Sigmoid colon (tissue), 7 donors: Measurements from ENCODE around the gene ASB18. TPM values are rescaled to one million over a fixed set of nuclear protein-coding genes. Genes with fewer than 3 reads are reported as not detected.

Experiments
- DNase-seq: peaks from one replicate; pipeline ENCODE4 v3.0.0-alpha.2; 2019
- H3K27ac ChIP-seq, 4 donors: fragments of 200-600 bp; sonication (generic); one replicate each; pipeline ENCODE4 v1.5.1; 2016 to 2019; ENCODE audit warnings: mild to moderate bottlenecking in 1 of 4
- H3K27me3 ChIP-seq, 3 donors: fragments of 200-600 bp; sonication (generic); one replicate each; pipeline ENCODE4 v1.5.1; 2019; ENCODE audit warnings: mild to moderate bottlenecking in 1 of 3
- H3K36me3 ChIP-seq, 4 donors: fragments of 200-600 bp; sonication (generic); one replicate each; pipeline ENCODE4 v1.5.1; 2016 to 2019
- H3K4me1 ChIP-seq, 4 donors: fragments of 200-600 bp; sonication (generic); one replicate each; pipeline ENCODE4 v1.5.1; 2017 to 2019
- H3K4me3 ChIP-seq, 4 donors: fragments of 200-600 bp; sonication (generic); one replicate each; pipeline ENCODE4 v1.5.1; 2017 to 2019; ENCODE audit warnings: mild to moderate bottlenecking in 2 of 4, moderate library complexity in 1 of 4
- H3K9me3 ChIP-seq, 4 donors: fragments of 200-600 bp in 3 of 4; sonication (generic) in 3 of 4; one replicate each; pipeline versions ENCODE4 v1.5.1 to v1.6.1; 2013 to 2019
- EP300 ChIP-seq, 4 donors: sonication (generic); formaldehyde crosslinking; IDR thresholded peaks; one replicate each; pipeline ENCODE4 v1.6.1; 2017; ENCODE audit warnings: antibody characterized with exemption in 4 of 4
- POLR2A ChIP-seq, 2 donors: fragments of 450-650 bp; IDR thresholded peaks; one replicate each; pipeline ENCODE4 v1.6.1; 2016; ENCODE audit warnings: antibody characterized with exemption in 2 of 2, mild to moderate bottlenecking in 2 of 2, moderate library complexity in 2 of 2
- POLR2AphosphoS5 ChIP-seq, 4 donors: sonication (generic); formaldehyde crosslinking; IDR thresholded peaks; one replicate each; pipeline ENCODE4 v1.6.1; 2017; ENCODE audit warnings: antibody characterized with exemption in 4 of 4
- WGBS, 2 donors: extraction: QIAGEN DNeasy Blood & Tissue Kit; methylation state at CpG; one replicate each; pipeline ENCODE4 v1.1.7; 2013; 5-methylcytosine and 5-hydroxymethylcytosine counted together
- intact Hi-C: fragments of 100-400 bp; cut with DNase I; formaldehyde crosslinking; loops from one replicate; pipeline ENCODE4 v1.15.1; 2023
- polyA plus RNA-seq, 3 donors: library from polyadenylated mRNA; stranded (reverse); fragments of 200-250 nt; gene quantifications; one replicate each; pipeline ENCODE4 v1.2.3, GENCODE V29; 2013
- total RNA-seq, 4 donors: library from RNA; depleted of rRNA; stranded (reverse); fragments of >200 nt; gene quantifications; one replicate each; pipeline ENCODE4 v1.1.0, GENCODE V29; 2016
- TF ChIP-seq, protein P1 (sequence below), 4 experiments: fragments of 450-650 bp in 3 of 4; fragments of 200-600 bp in 1 of 4; IDR thresholded peaks; one replicate each; pipeline ENCODE4 v1.5.1; 2016 to 2019; ENCODE audit warnings: antibody characterized with exemption in 4 of 4, mild to moderate bottlenecking in 3 of 4, moderate library complexity in 2 of 4
- donor health status: healthy with polysubstance abuse.
- donor health status: Bipolar disorder and iron deficiency.
- donor health status: healthy.

ASB18 gene
- total and polyA plus RNA-seq, 7 donors, result not detected

DNA sequence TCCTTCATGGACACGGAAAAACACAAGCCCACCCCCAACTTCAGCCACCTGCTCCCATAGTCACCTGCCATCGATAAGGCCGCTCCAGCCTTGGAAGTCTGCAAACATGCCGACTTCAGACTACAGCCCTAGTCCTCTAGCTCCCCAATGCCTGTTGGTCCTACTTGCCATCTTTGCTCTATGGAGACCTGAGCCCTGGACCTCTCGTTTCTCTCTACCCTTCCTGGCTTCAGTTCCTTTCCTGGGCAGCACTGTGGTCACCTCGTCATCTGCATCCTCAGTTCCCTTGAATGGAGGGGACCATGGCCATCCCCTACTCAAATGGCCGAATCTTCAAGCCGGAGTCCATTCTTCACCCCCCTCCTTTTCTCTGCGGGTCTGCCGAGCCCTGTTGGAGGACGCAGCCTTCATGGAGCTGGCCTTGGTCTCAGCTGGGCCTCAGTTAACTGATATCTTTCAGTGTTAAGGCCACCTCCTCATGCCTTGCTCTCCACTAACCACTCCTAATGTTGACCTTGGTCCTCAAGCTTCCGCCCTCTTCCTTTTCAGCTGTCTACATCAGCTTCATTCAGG, 48.4 kb downstream of the ASB18 start:
- intact Hi-C loops, result no loop called here
- Histone ChIP-seq H3K4me3 (no peak overlapping the region), H3K27me3 (peaks cover 5 to 54% (median 30%) of the 10 kb centered on the region in 3 donors), H3K9me3 (no peaks in the 10 kb centered on the region), H3K36me3 (no peaks in the 10 kb centered on the region), H3K4me1 (no peaks in the 10 kb centered on the region), H3K27ac (no peak overlapping the region)
- TF ChIP-seq POLR2A (IDR thresholded peaks at IDR 0.05), result no peak
- no peak for TF ChIP-seq POLR2AphosphoS5 (IDR thresholded peaks at IDR 0.05)
- TF ChIP-seq EP300 (IDR thresholded peaks at IDR 0.05), result no peak
- TF ChIP-seq, protein P1, sequence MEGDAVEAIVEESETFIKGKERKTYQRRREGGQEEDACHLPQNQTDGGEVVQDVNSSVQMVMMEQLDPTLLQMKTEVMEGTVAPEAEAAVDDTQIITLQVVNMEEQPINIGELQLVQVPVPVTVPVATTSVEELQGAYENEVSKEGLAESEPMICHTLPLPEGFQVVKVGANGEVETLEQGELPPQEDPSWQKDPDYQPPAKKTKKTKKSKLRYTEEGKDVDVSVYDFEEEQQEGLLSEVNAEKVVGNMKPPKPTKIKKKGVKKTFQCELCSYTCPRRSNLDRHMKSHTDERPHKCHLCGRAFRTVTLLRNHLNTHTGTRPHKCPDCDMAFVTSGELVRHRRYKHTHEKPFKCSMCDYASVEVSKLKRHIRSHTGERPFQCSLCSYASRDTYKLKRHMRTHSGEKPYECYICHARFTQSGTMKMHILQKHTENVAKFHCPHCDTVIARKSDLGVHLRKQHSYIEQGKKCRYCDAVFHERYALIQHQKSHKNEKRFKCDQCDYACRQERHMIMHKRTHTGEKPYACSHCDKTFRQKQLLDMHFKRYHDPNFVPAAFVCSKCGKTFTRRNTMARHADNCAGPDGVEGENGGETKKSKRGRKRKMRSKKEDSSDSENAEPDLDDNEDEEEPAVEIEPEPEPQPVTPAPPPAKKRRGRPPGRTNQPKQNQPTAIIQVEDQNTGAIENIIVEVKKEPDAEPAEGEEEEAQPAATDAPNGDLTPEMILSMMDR (IDR thresholded peaks at IDR 0.05), result no peak
- WGBS, 2 donors, result 90 to 92% methylated on average over 12 of the region's 12 CpGs
- no peak for DNase-seq

DNA sequence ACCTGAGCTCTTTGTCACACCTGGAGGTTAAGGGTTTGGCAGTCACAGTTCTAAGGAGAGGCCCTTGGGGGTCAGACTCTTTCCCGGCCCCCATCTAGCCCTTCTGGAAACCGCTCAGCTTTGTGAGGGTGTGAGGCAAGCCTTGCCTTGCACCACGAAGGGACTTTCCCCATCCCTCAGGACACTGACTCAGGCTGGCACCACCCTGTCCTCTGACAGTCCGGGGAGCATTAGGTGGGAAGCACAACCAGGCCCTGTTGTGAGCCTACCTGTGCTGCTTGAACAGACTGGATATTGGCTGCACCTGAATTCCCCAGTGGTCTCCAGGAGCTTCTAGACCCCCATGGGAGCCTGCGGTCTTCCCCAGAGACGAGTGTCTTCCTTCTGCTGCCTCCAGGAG, 49.0 kb downstream of the ASB18 start:
- whole genome bisulfite sequencing, 2 donors, result 73 to 82% methylated on average over 6 of the region's 6 CpGs
- H3K9me3 ChIP-seq, result no peaks in the 10 kb centered on the region
- H3K27ac ChIP-seq, result no peak overlapping the region
- TF ChIP-seq POLR2AphosphoS5 (IDR thresholded peaks at IDR 0.05) (no peak), POLR2A (IDR thresholded peaks at IDR 0.05) (no peak), EP300 (IDR thresholded peaks at IDR 0.05) (no peak)
- TF ChIP-seq, protein P1 (IDR thresholded peaks at IDR 0.05), result no peak
- intact Hi-C loops, result no loop called here
- no peaks in the 10 kb centered on the region for H3K4me1 ChIP-seq
- DNase-seq, result no peak
- no peak overlapping the region for H3K4me3 ChIP-seq
- peaks cover 5 to 54% (median 30%) of the 10 kb centered on the region in 3 donors for H3K27me3 ChIP-seq
- no peaks in the 10 kb centered on the region for H3K36me3 ChIP-seq

- Histone ChIP-seq H3K27me3 (peaks cover 5 to 54% (median 30%) of the 10 kb centered on the region in 3 donors), H3K36me3 (no peaks in the 10 kb centered on the region), H3K27ac (no peak overlapping the region), H3K9me3 (no peaks in the 10 kb centered on the region), H3K4me3 (no peak overlapping the region), H3K4me1 (no peaks in the 10 kb centered on the region)
- 45 to 73% methylated on average over 92 of the region's 92 CpGs for WGBS, 2 donors
- TF ChIP-seq EP300 (IDR thresholded peaks at IDR 0.05) (no peak), POLR2A (IDR thresholded peaks at IDR 0.05) (no peak), POLR2AphosphoS5 (IDR thresholded peaks at IDR 0.05) (no peak)
- TF ChIP-seq, protein P1 (IDR thresholded peaks at IDR 0.05), result no peak
- no peak for DNase-seq
- intact Hi-C loops, result no loop called here
These were observed 49.7 kb downstream of the ASB18 start for GRCh38 chr2:236214376-236214995.

DNA sequence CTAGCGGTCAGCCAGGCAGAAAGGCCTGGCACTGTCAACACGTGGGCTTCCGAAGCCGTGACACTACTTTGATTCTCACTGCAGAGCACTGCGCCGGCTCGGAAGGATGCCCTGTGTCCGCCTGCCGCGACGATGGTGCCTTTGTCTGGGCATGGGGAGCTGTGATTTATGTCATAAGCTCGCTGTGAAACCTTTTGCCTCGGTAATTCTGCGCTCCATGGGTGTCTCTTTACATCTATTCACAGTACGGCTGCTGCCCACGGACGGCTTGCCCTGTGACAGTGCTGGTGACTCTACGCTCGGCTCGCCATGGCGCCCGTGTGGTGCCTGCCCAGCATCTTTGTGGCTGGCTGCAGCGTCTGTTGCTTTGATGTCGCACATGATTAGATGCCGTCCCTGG, 52.9 kb downstream of the ASB18 start:
- TF ChIP-seq, protein P1 (IDR thresholded peaks at IDR 0.05), result no peak
- no peak for TF ChIP-seq EP300 (IDR thresholded peaks at IDR 0.05)
- no peak for TF ChIP-seq POLR2AphosphoS5 (IDR thresholded peaks at IDR 0.05)
- TF ChIP-seq POLR2A (IDR thresholded peaks at IDR 0.05), result no peak
- no peak for DNase-seq
- Histone ChIP-seq H3K27ac (no peak overlapping the region), H3K4me1 (no peaks in the 10 kb centered on the region), H3K36me3 (no peaks in the 10 kb centered on the region), H3K9me3 (no peaks in the 10 kb centered on the region), H3K4me3 (no peak overlapping the region), H3K27me3 (peaks cover 5 to 46% (median 25%) of the 10 kb centered on the region in 3 donors)
- WGBS, 2 donors, result 90% methylated on average over 25 of the region's 25 CpGs
- intact Hi-C loops, result no loop called here
